K562 (cell line): ENCODE results near the gene HES5.

Experiments used
- CCAR2 ChIP-seq: fragments of 200-400 bp; formaldehyde crosslinking; IDR thresholded peaks from 2 replicates; pipeline ENCODE4 v1.6.1; 2017; ENCODE audit warnings: mild to moderate bottlenecking, low read depth, low read length
- FOXP1 ChIP-seq: sonication (generic); formaldehyde crosslinking; IDR thresholded peaks from 2 replicates; pipeline ENCODE4 v1.8.0; 2022; ENCODE audit warnings: mild to moderate bottlenecking, missing genetic modification reagents
- KLF6 ChIP-seq: fragments of 250-450 bp; sonication (Bioruptor Pico); IDR thresholded peaks from 2 replicates; pipeline ENCODE4 v1.4.0; 2020; ENCODE audit warnings: mild to moderate bottlenecking, moderate library complexity, borderline replicate concordance
- NCOA2 ChIP-seq, 2 experiments: fragments of 450-650 bp; IDR thresholded peaks; 2 replicates each; pipeline ENCODE4 v1.6.1; 2018; ENCODE audit warnings: mild to moderate bottlenecking in 2 of 2, moderate library complexity in 1 of 2; ENCODE audit not compliant: partially characterized antibody in 2 of 2
- NRF1 ChIP-seq, 2 experiments: fragments of 450-650 bp; IDR thresholded peaks in 1 of 2; conservative IDR thresholded peaks in 1 of 2; 2 replicates each; pipeline ENCODE4 v1.6.1; 2014; ENCODE audit warnings: mild to moderate bottlenecking in 2 of 2
- POLR2AphosphoS5 ChIP-seq: IDR thresholded peaks from 2 replicates; pipeline ENCODE4 v1.6.1; 2011; ENCODE audit warnings: mild to moderate bottlenecking, low read depth, low read length, moderate library complexity; ENCODE audit not compliant: control insufficient read depth, insufficient read depth
- STAG1 ChIP-seq: sonication (generic); formaldehyde crosslinking; IDR thresholded peaks from 2 replicates; pipeline ENCODE4 v1.5.0; 2020; ENCODE audit warnings: missing genetic modification reagents, borderline replicate concordance
- TF ChIP-seq, protein P1 (sequence below), 3 experiments: IDR thresholded peaks in 2 of 3; conservative IDR thresholded peaks in 1 of 3; 2 replicates each; pipeline ENCODE4 v1.5.1; 2011 to 2012; ENCODE audit warnings: low read length in 3 of 3, mild to moderate bottlenecking in 3 of 3, control low read depth in 2 of 3, improper control_type of control experiment in 1 of 3, inconsistent platforms in 1 of 3, low read depth in 1 of 3, mixed read lengths in 1 of 3, moderate library complexity in 1 of 3; ENCODE audit not compliant: insufficient read depth in 2 of 3
- TF ChIP-seq, protein P2 (sequence below): fragments of 250-450 bp; sonication (Bioruptor Pico); IDR thresholded peaks from 2 replicates; pipeline ENCODE4 v1.4.0; 2020
- TF ChIP-seq, protein P3 (sequence below): fragments of 200-800 bp; sonication (Bioruptor generic); IDR thresholded peaks from 2 replicates; pipeline ENCODE4 v1.6.1; 2016; ENCODE audit warnings: missing genetic modification characterization, missing compliant biosample characterization
- TF ChIP-seq, protein P4 (sequence below): fragments of 250-450 bp; sonication (Bioruptor Pico); IDR thresholded peaks from 2 replicates; pipeline ENCODE4 v1.8.0; 2021; ENCODE audit warnings: moderate library complexity, mild to moderate bottlenecking, inconsistent platforms
- TF ChIP-seq, protein P5 (sequence below): fragments of 250-450 bp; sonication (Bioruptor Pico); IDR thresholded peaks from 2 replicates; pipeline ENCODE4 v1.5.0; 2020; ENCODE audit warnings: mild to moderate bottlenecking

DNA sequence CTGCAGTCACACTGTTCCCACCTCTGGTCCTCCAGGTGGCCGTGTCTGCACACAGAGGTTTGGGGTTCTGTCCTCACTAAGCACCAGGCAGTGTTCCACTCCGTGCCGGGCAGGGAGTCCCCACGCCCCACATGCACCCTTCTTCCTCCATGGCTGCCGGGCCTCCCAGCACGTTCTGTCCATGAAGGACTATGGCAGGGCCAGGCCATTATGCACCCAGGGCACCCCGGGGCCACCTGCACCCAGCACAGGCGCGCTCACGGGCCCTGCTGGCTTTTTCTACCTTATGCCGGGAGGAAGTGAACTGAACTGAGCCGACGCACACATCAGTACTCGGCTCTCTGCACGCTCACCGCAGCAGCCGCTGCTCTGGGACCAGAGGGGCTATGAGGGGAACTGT, 13.9 kb downstream of the HES5 start:
- TF ChIP-seq, protein P1, sequence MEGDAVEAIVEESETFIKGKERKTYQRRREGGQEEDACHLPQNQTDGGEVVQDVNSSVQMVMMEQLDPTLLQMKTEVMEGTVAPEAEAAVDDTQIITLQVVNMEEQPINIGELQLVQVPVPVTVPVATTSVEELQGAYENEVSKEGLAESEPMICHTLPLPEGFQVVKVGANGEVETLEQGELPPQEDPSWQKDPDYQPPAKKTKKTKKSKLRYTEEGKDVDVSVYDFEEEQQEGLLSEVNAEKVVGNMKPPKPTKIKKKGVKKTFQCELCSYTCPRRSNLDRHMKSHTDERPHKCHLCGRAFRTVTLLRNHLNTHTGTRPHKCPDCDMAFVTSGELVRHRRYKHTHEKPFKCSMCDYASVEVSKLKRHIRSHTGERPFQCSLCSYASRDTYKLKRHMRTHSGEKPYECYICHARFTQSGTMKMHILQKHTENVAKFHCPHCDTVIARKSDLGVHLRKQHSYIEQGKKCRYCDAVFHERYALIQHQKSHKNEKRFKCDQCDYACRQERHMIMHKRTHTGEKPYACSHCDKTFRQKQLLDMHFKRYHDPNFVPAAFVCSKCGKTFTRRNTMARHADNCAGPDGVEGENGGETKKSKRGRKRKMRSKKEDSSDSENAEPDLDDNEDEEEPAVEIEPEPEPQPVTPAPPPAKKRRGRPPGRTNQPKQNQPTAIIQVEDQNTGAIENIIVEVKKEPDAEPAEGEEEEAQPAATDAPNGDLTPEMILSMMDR (IDR thresholded peaks at IDR 0.05 in 2 of 3, conservative IDR thresholded peaks at IDR 0.05 in 1 of 3; ENCODE audit: insufficient read depth in 2 of 3, low read depth in 1 of 3, low read length in 3 of 3), result no peak
- TF ChIP-seq, protein P2, sequence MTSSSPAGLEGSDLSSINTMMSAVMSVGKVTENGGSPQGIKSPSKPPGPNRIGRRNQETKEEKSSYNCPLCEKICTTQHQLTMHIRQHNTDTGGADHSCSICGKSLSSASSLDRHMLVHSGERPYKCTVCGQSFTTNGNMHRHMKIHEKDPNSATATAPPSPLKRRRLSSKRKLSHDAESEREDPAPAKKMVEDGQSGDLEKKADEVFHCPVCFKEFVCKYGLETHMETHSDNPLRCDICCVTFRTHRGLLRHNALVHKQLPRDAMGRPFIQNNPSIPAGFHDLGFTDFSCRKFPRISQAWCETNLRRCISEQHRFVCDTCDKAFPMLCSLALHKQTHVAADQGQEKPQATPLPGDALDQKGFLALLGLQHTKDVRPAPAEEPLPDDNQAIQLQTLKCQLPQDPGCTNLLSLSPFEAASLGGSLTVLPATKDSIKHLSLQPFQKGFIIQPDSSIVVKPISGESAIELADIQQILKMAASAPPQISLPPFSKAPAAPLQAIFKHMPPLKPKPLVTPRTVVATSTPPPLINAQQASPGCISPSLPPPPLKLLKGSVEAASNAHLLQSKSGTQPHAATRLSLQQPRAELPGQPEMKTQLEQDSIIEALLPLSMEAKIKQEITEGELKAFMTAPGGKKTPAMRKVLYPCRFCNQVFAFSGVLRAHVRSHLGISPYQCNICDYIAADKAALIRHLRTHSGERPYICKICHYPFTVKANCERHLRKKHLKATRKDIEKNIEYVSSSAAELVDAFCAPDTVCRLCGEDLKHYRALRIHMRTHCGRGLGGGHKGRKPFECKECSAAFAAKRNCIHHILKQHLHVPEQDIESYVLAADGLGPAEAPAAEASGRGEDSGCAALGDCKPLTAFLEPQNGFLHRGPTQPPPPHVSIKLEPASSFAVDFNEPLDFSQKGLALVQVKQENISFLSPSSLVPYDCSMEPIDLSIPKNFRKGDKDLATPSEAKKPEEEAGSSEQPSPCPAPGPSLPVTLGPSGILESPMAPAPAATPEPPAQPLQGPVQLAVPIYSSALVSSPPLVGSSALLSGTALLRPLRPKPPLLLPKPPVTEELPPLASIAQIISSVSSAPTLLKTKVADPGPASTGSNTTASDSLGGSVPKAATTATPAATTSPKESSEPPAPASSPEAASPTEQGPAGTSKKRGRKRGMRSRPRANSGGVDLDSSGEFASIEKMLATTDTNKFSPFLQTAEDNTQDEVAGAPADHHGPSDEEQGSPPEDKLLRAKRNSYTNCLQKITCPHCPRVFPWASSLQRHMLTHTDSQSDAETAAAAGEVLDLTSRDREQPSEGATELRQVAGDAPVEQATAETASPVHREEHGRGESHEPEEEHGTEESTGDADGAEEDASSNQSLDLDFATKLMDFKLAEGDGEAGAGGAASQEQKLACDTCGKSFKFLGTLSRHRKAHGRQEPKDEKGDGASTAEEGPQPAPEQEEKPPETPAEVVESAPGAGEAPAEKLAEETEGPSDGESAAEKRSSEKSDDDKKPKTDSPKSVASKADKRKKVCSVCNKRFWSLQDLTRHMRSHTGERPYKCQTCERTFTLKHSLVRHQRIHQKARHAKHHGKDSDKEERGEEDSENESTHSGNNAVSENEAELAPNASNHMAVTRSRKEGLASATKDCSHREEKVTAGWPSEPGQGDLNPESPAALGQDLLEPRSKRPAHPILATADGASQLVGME (CRISPR knock-in tag), result no peak
- TF ChIP-seq NRF1 (conservative IDR thresholded peaks at IDR 0.05 in 1 of 2, IDR thresholded peaks at IDR 0.05 in 1 of 2), result no peak
- TF ChIP-seq NCOA2 (IDR thresholded peaks at IDR 0.05; ENCODE audit: partially characterized antibody in 2 of 2), result no peak
- TF ChIP-seq, protein P3, sequence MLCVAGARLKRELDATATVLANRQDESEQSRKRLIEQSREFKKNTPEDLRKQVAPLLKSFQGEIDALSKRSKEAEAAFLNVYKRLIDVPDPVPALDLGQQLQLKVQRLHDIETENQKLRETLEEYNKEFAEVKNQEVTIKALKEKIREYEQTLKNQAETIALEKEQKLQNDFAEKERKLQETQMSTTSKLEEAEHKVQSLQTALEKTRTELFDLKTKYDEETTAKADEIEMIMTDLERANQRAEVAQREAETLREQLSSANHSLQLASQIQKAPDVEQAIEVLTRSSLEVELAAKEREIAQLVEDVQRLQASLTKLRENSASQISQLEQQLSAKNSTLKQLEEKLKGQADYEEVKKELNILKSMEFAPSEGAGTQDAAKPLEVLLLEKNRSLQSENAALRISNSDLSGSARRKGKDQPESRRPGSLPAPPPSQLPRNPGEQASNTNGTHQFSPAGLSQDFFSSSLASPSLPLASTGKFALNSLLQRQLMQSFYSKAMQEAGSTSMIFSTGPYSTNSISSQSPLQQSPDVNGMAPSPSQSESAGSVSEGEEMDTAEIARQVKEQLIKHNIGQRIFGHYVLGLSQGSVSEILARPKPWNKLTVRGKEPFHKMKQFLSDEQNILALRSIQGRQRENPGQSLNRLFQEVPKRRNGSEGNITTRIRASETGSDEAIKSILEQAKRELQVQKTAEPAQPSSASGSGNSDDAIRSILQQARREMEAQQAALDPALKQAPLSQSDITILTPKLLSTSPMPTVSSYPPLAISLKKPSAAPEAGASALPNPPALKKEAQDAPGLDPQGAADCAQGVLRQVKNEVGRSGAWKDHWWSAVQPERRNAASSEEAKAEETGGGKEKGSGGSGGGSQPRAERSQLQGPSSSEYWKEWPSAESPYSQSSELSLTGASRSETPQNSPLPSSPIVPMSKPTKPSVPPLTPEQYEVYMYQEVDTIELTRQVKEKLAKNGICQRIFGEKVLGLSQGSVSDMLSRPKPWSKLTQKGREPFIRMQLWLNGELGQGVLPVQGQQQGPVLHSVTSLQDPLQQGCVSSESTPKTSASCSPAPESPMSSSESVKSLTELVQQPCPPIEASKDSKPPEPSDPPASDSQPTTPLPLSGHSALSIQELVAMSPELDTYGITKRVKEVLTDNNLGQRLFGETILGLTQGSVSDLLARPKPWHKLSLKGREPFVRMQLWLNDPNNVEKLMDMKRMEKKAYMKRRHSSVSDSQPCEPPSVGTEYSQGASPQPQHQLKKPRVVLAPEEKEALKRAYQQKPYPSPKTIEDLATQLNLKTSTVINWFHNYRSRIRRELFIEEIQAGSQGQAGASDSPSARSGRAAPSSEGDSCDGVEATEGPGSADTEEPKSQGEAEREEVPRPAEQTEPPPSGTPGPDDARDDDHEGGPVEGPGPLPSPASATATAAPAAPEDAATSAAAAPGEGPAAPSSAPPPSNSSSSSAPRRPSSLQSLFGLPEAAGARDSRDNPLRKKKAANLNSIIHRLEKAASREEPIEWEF (CRISPR knock-in tag), result no peak
- no peak for TF ChIP-seq STAG1 (CRISPR knock-in tag)
- TF ChIP-seq, protein P4, sequence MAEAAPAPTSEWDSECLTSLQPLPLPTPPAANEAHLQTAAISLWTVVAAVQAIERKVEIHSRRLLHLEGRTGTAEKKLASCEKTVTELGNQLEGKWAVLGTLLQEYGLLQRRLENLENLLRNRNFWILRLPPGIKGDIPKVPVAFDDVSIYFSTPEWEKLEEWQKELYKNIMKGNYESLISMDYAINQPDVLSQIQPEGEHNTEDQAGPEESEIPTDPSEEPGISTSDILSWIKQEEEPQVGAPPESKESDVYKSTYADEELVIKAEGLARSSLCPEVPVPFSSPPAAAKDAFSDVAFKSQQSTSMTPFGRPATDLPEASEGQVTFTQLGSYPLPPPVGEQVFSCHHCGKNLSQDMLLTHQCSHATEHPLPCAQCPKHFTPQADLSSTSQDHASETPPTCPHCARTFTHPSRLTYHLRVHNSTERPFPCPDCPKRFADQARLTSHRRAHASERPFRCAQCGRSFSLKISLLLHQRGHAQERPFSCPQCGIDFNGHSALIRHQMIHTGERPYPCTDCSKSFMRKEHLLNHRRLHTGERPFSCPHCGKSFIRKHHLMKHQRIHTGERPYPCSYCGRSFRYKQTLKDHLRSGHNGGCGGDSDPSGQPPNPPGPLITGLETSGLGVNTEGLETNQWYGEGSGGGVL (CRISPR knock-in tag), result no peak
- TF ChIP-seq, protein P5, sequence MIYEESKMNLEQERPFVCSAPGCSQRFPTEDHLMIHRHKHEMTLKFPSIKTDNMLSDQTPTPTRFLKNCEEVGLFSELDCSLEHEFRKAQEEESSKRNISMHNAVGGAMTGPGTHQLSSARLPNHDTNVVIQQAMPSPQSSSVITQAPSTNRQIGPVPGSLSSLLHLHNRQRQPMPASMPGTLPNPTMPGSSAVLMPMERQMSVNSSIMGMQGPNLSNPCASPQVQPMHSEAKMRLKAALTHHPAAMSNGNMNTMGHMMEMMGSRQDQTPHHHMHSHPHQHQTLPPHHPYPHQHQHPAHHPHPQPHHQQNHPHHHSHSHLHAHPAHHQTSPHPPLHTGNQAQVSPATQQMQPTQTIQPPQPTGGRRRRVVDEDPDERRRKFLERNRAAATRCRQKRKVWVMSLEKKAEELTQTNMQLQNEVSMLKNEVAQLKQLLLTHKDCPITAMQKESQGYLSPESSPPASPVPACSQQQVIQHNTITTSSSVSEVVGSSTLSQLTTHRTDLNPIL (CRISPR knock-in tag), result no peak
- TF ChIP-seq FOXP1, result no peak
- TF ChIP-seq POLR2AphosphoS5, result no peak
- no peak for TF ChIP-seq CCAR2
- no peak for TF ChIP-seq KLF6 (CRISPR knock-in tag)
